D721Med (cell line): ENCODE measurements around the gene APOL1.

Source experiments
- DNase-seq: peaks from one replicate; pipeline ENCODE4 v3.0.0; 2011; ENCODE audit warnings: low spot score; ENCODE audit not compliant: insufficient read length
- FAIRE-seq: peaks from 2 replicates; lab custom pipeline; 2011; peaks lifted over from hg19 to GRCh38; lab: Jason Lieb, UNC
- CTCF ChIP-seq: IDR thresholded peaks from 2 replicates; pipeline ENCODE4 v1.5.1; 2012; ENCODE audit warnings: mild to moderate bottlenecking, control low read depth; ENCODE audit not compliant: insufficient read depth; ENCODE audit errors: missing control alignments

The APOL1 gene

GRCh38 chr22:36296690-36297089, 43.8 kb downstream of the APOL1 start:
- DNase-seq (no peak), FAIRE-seq (no peak)
- no peak for TF ChIP-seq CTCF

GRCh38 chr22:36297568-36297967, 44.6 kb downstream of the APOL1 start:
- TF ChIP-seq CTCF: no peak
- DNase-seq (no peak), FAIRE-seq (no peak)

- DNase-seq: no peak
- no peak for TF ChIP-seq CTCF
- no peak for FAIRE-seq
Observed at GRCh38 chr22:36298118-36298517, 45.2 kb downstream of the APOL1 start.

- TF ChIP-seq CTCF: no peak
- DNase-seq (no peak), FAIRE-seq (no peak)
Observed at GRCh38 chr22:36298601-36299000, 45.7 kb downstream of the APOL1 start.

GRCh38 chr22:36299295-36299694, 46.4 kb downstream of the APOL1 start:
- FAIRE-seq (no peak), DNase-seq (no peak)
- TF ChIP-seq CTCF: no peak

- FAIRE-seq: no peak
- TF ChIP-seq CTCF: no peak
- DNase-seq: no peak
Observed at GRCh38 chr22:36299911-36300310, 47.0 kb downstream of the APOL1 start.

- DNase-seq (no peak), FAIRE-seq (no peak)
- no peak for TF ChIP-seq CTCF
Observed at GRCh38 chr22:36300396-36301212, 47.7 kb downstream of the APOL1 start.
